Measurements from ENCODE around the gene PRKAA1. TPM values are rescaled to one million over a fixed set of nuclear protein-coding genes. Genes with fewer than 3 reads are reported as not detected.
A peak's percentile ranks its signal among the peaks of the same experiment; 100 is the strongest.
"Not testable (repeated sequence)": the region's sequence is repeated elsewhere in the genome, so short reads cannot be mapped to it uniquely, and the experiment has no call there.

PRKAA1 gene
- total RNA-seq, 1 donor = 95.5 TPM

GRCh38 chr5:40716590-40716989 lies 81.6 kb downstream of the PRKAA1 start:
- no peaks in the 10 kb centered on the region for H3K79me2 ChIP-seq (ENCODE audit: insufficient read depth, low read length)
- H3K4me1 ChIP-seq (ENCODE audit: insufficient read depth, low read length) = no peaks in the 10 kb centered on the region
- TF ChIP-seq CTCF (IDR thresholded peaks at IDR 0.05; ENCODE audit: extremely low read depth, low read depth, low read length) = no peak
- no peaks in the 10 kb centered on the region for H3K27me3 ChIP-seq (ENCODE audit: insufficient read depth, low read length)
- no peaks in the 10 kb centered on the region for H3K36me3 ChIP-seq (ENCODE audit: insufficient read depth, low read length)
- H3K4me2 ChIP-seq (ENCODE audit: insufficient read depth, low read length) = no peak overlapping the region
- no peaks in the 10 kb centered on the region for H4K20me1 ChIP-seq (ENCODE audit: insufficient read depth, low read length)
- no peak overlapping the region for H3K27ac ChIP-seq (ENCODE audit: low read depth, low read length)
- H3K4me3 ChIP-seq (ENCODE audit: insufficient read depth, low read length) = no peak overlapping the region
- no peak for DNase-seq (ENCODE audit: insufficient read length, low spot score, missing footprints)
- H3K9me3 ChIP-seq (ENCODE audit: low read depth, low read length) = no peaks in the 10 kb centered on the region
- no peak overlapping the region for H2AFZ ChIP-seq (ENCODE audit: low read length)

GRCh38 chr5:40716000-40716399 lies 82.2 kb downstream of the PRKAA1 start:
- peak; percentile 85 for DNase-seq (ENCODE audit: insufficient read length, low spot score, missing footprints)
- peak; percentile 27 for TF ChIP-seq CTCF (IDR thresholded peaks at IDR 0.05; ENCODE audit: extremely low read depth, low read depth, low read length)
- H3K9me3 ChIP-seq (ENCODE audit: low read depth, low read length) = no peaks in the 10 kb centered on the region
- no peak overlapping the region for H3K4me3 ChIP-seq (ENCODE audit: insufficient read depth, low read length)
- no peak overlapping the region for H2AFZ ChIP-seq (ENCODE audit: low read length)
- H4K20me1 ChIP-seq (ENCODE audit: insufficient read depth, low read length) = no peaks in the 10 kb centered on the region
- H3K27ac ChIP-seq (ENCODE audit: low read depth, low read length) = no peak overlapping the region
- H3K4me2 ChIP-seq (ENCODE audit: insufficient read depth, low read length) = no peak overlapping the region
- H3K79me2 ChIP-seq (ENCODE audit: insufficient read depth, low read length) = no peaks in the 10 kb centered on the region
- H3K27me3 ChIP-seq (ENCODE audit: insufficient read depth, low read length) = no peaks in the 10 kb centered on the region
- no peaks in the 10 kb centered on the region for H3K4me1 ChIP-seq (ENCODE audit: insufficient read depth, low read length)
- H3K36me3 ChIP-seq (ENCODE audit: insufficient read depth, low read length) = no peaks in the 10 kb centered on the region

GRCh38 chr5:40714001-40714400 lies 84.2 kb downstream of the PRKAA1 start:
- TF ChIP-seq CTCF (IDR thresholded peaks at IDR 0.05; ENCODE audit: extremely low read depth, low read depth, low read length) = no peak
- no peak overlapping the region for H3K4me2 ChIP-seq (ENCODE audit: insufficient read depth, low read length)

GRCh38 chr5:40710575-40710974 lies 87.6 kb downstream of the PRKAA1 start:
- not testable (repeated sequence) for DNase-seq (ENCODE audit: insufficient read length, low spot score, missing footprints); H3K27ac ChIP-seq (ENCODE audit: low read depth, low read length); H3K4me3 ChIP-seq (ENCODE audit: insufficient read depth, low read length); H3K79me2 ChIP-seq (ENCODE audit: insufficient read depth, low read length); H2AFZ ChIP-seq (ENCODE audit: low read length); H4K20me1 ChIP-seq (ENCODE audit: insufficient read depth, low read length); H3K36me3 ChIP-seq (ENCODE audit: insufficient read depth, low read length); H3K9me3 ChIP-seq (ENCODE audit: low read depth, low read length); H3K27me3 ChIP-seq (ENCODE audit: insufficient read depth, low read length); H3K4me1 ChIP-seq (ENCODE audit: insufficient read depth, low read length); H3K4me2 ChIP-seq (ENCODE audit: insufficient read depth, low read length)

More at GRCh38 chr5:40714001-40714400, 84.2 kb downstream of the PRKAA1 start:
- no peaks in the 10 kb centered on the region for H3K36me3 ChIP-seq (ENCODE audit: insufficient read depth, low read length)
- H3K4me3 ChIP-seq (ENCODE audit: insufficient read depth, low read length) = no peak overlapping the region
- H3K9me3 ChIP-seq (ENCODE audit: low read depth, low read length) = no peaks in the 10 kb centered on the region
- no peaks in the 10 kb centered on the region for H4K20me1 ChIP-seq (ENCODE audit: insufficient read depth, low read length)
- no peak overlapping the region for H3K27ac ChIP-seq (ENCODE audit: low read depth, low read length)
- no peaks in the 10 kb centered on the region for H3K79me2 ChIP-seq (ENCODE audit: insufficient read depth, low read length)
- no peak for DNase-seq (ENCODE audit: insufficient read length, low spot score, missing footprints)
- H3K27me3 ChIP-seq (ENCODE audit: insufficient read depth, low read length) = no peaks in the 10 kb centered on the region
- no peak overlapping the region for H2AFZ ChIP-seq (ENCODE audit: low read length)
- no peaks in the 10 kb centered on the region for H3K4me1 ChIP-seq (ENCODE audit: insufficient read depth, low read length)

Small RNA genes within 50 kb of the gene (small RNA-seq; reads per million reads assigned to genes)
- gene RF00191 (not detected), gene SNORD72 (4.0 reads per million, percentile 84 among the genes with 10 or more reads in this experiment)

Other genes with a start within 250 kb of the PRKAA1 start
- 10.6 and 15.2 TPM in 2 replicates for gene PTGER4, start 118.5 kb downstream of the PRKAA1 start, total RNA-seq
- gene TTC33, start 42.4 kb downstream of the PRKAA1 start, total RNA-seq = 13.8 and 14.5 TPM in 2 replicates
- 220 and 385 TPM in 2 replicates for gene RPL37, start 36.8 kb upstream of the PRKAA1 start, total RNA-seq
- 19.5 and 24.8 TPM in 2 replicates for gene CARD6, start 43.0 kb upstream of the PRKAA1 start, total RNA-seq
- 0.36 and 0.88 TPM in 2 replicates for gene C7, start 111.1 kb upstream of the PRKAA1 start, total RNA-seq